T-helper 17 cell (primary cell): ENCODE measurements around the gene ACOX3. TPM values are rescaled to one million over a fixed set of nuclear protein-coding genes. Genes with fewer than 3 reads are reported as not detected.
A peak's percentile ranks its signal among the peaks of the same experiment; 100 is the strongest.
"Not testable (repeated sequence)": the region's sequence is repeated elsewhere in the genome, so short reads cannot be mapped to it uniquely, and the experiment has no call there.

Source experiments
- ATAC-seq: fragments of 150-1000 bp; cut with Tn5 transposase; 2 replicates; pipeline ENCODE4 v1.10.0; 2021; ENCODE audit warnings: mild to moderate bottlenecking, moderate library complexity
- DNase-seq, 3 donors: peaks; one replicate each; pipeline versions ENCODE4 v3.0.0 to v3.0.0-alpha.2; 2020 to 2021
- H3K9me3 ChIP-seq: one replicate; pipeline ENCODE4 v1.7.0; 2013; ENCODE audit warnings: low read length, mild to moderate bottlenecking; ENCODE audit not compliant: control insufficient read depth, poor library complexity, severe bottlenecking
- H3K27ac Mint-ChIP-seq: one replicate; pipeline ENCODE4 v1.8.0; 2022; ENCODE audit warnings: mild to moderate bottlenecking, moderate library complexity, mixed read lengths
- H3K27me3 Mint-ChIP-seq: one replicate; pipeline ENCODE4 v1.8.0; 2022; ENCODE audit warnings: mixed read lengths
- H3K36me3 Mint-ChIP-seq: one replicate; pipeline ENCODE4 v1.8.0; 2022; ENCODE audit warnings: low read depth, mixed read lengths
- H3K4me1 Mint-ChIP-seq: one replicate; pipeline ENCODE4 v1.8.0; 2022; ENCODE audit warnings: mild to moderate bottlenecking, mixed read lengths
- H3K4me3 Mint-ChIP-seq: one replicate; pipeline ENCODE4 v1.8.0; 2022; ENCODE audit warnings: mild to moderate bottlenecking, moderate library complexity, mixed read lengths
- total RNA-seq, 4 donors: library from RNA in 2 of 4; stranded (reverse) in 2 of 4; gene quantifications; one replicate each; pipeline ENCODE4 v1.2.3 and lab custom pipeline; 2022 to 2026

The ACOX3 gene
- total RNA-seq, 2 donors from 2014 or later = 9.6 to 11.3 TPM

DNA sequence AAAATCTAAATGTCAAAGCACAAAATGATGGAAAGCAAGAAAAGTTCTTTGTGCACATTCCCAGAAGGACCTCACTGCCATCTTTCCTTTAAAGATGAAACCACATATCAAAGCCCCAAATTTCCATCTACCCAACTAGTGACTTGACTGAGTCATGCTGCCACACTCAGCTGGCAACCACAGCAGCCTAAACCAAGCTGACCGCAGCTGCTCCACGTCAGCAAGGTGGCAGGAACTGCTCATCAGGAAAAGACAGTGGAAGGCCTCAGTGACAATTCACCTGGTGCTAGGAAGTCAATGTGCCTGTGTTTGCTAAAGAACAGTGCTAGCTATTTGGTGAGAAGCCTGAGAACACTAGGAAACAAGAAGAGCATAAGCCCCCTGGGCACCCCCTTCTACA lies 26.1 kb downstream of the ACOX3 start:
- Mint-ChIP-seq H3K4me3 (peak overlapping the region; percentile 63), H3K4me1 (peaks cover 34% of the 10 kb centered on the region), H3K27ac (peak overlapping the region; percentile 75), H3K27me3 (no peaks in the 10 kb centered on the region), H3K36me3 (peaks cover 6% of the 10 kb centered on the region)
- DNase-seq (peak in 2 of 3 donors; percentile 32 to 33), ATAC-seq (peak; percentile 47)
- no peaks in the 10 kb centered on the region for H3K9me3 ChIP-seq

DNA sequence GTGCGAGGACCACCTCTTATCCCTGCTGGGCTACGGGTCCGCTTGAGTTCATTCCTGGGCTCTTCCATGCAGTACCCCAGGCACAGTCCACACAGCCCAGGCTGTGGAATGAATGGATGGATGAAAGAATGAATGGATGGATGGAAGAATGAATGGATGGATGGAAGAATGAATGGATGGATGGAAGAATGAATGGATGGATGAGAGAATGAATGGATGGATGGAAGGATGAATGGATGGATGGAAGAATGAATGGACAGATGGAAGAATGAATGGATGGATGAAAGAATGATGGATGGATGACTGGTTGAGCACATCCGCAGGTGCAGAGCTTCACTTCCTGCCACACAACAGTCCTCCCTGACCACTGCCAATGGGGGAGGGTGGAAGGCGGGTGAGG lies 28.2 kb downstream of the ACOX3 start:
- no peak for ATAC-seq
- DNase-seq = no peak
- Mint-ChIP-seq H3K4me1 (peaks cover 34% of the 10 kb centered on the region), H3K27ac (no peak overlapping the region), H3K4me3 (no peak overlapping the region), H3K36me3 (peaks cover 6% of the 10 kb centered on the region), H3K27me3 (no peaks in the 10 kb centered on the region)
- H3K9me3 ChIP-seq = no peaks in the 10 kb centered on the region

DNA sequence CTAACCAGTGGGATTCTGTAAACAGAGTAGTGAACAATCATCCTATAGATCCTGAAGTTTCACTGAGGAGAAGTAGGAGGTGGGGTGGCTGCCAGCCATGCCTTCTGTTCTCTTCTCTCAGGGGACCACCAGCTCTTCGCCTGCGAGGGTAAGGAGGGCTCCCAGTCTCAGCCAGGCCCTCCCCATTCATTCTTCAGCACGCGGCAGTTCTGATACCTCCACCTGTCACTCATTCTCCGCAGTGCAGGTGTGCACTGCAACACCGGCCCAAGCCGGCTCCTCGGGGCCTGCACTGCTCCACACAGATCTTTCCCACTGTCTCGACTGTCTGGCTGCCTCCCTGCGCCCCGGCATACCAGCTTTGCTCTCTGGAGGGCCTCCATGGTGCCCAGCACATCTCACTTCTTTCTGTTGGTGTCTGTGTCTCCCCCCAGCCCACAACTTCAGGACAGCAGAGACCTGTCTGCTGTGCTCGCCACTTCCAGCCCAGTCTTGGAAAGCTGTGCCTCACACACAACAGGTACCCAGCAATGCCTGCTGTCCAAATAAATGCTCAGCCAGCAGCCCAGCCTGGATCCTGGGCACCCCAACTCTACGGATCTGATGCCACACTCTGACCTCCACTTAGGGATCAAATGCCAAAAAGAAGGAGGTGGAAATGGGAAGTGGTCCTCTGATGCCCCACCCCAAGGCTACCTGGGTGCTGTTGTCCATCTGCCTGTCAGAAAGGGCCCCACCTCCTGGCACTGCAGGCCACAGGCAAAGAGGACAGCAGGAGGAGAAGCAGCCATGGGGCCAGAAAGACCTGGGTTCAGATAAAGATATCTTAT lies 29.0 kb downstream of the ACOX3 start:
- peaks cover 6% of the 10 kb centered on the region for H3K36me3 Mint-ChIP-seq
- H3K4me1 Mint-ChIP-seq = peaks cover 32% of the 10 kb centered on the region
- no peak for ATAC-seq
- H3K4me3 Mint-ChIP-seq = no peak overlapping the region
- DNase-seq = no peak
- no peaks in the 10 kb centered on the region for H3K27me3 Mint-ChIP-seq
- H3K9me3 ChIP-seq = no peaks in the 10 kb centered on the region
- H3K27ac Mint-ChIP-seq = no peak overlapping the region

DNA sequence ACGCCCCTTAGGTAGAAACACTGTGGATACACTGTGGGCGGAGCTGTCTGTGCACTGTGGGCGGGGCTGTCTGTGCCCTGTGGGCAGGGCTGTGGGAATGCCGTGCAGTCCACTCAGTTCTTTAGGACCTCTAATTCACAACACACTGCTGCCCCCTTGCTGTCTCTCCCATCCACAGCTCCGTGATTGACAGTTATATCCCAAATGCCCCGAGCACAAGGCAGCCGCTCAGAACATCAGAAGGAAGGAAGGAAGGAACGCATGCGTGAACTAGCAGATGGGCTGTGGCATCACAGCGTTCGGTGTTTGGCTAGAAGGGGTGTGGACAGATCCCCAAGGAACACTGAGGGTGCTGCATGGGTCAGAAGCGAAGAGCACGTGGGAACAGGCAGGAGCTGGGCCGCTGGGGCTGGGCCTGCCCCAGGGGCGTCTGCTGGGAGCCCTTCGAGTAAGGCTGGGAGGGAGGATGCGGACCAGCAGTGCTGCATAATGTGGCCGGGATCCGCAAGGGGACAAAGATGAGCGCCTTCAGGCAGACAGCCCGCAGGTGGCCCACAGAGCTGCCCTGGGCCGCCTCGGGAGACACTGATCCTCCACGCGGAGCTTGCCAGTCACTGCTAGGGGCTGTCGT lies 29.8 kb downstream of the ACOX3 start:
- DNase-seq (no peak), ATAC-seq (no peak)
- peak overlapping the region; percentile 47 for H3K27ac Mint-ChIP-seq
- H3K36me3 Mint-ChIP-seq = peaks cover 6% of the 10 kb centered on the region
- no peaks in the 10 kb centered on the region for H3K9me3 ChIP-seq
- H3K4me1 Mint-ChIP-seq = peaks cover 33% of the 10 kb centered on the region
- no peaks in the 10 kb centered on the region for H3K27me3 Mint-ChIP-seq
- no peak overlapping the region for H3K4me3 Mint-ChIP-seq

DNA sequence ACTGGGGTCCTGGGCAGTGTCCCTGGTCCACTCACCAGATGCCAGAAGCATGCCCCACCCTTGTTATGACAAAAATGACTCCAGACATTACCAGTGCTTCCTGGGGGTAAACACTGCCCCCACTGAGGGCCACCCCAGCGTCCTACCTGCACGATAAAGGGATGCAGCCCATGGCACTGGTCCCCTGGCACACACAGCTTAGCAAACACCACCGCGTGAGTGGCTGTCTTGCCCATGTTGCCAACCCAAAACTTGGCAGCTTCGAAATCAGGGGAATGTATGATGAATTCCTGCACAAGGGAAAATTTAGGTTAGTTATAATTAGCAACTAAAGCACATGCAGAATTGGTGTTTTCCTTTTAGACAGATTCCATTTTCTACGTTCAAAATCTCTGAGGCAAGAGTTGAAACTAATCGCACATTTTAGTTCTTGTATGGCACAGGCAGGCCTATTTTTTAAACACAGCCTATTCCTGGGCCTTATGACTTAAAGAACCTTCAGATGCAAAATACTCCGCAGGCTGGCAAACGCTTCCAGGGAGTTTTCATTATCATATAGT lies 30.4 kb downstream of the ACOX3 start:
- no peaks in the 10 kb centered on the region for H3K9me3 ChIP-seq
- H3K27ac Mint-ChIP-seq = peak overlapping the region; percentile 63
- DNase-seq (no peak), ATAC-seq (no peak)
- no peaks in the 10 kb centered on the region for H3K27me3 Mint-ChIP-seq
- H3K4me3 Mint-ChIP-seq = no peak overlapping the region
- H3K4me1 Mint-ChIP-seq = peaks cover 33% of the 10 kb centered on the region
- peaks cover 7% of the 10 kb centered on the region for H3K36me3 Mint-ChIP-seq

DNA sequence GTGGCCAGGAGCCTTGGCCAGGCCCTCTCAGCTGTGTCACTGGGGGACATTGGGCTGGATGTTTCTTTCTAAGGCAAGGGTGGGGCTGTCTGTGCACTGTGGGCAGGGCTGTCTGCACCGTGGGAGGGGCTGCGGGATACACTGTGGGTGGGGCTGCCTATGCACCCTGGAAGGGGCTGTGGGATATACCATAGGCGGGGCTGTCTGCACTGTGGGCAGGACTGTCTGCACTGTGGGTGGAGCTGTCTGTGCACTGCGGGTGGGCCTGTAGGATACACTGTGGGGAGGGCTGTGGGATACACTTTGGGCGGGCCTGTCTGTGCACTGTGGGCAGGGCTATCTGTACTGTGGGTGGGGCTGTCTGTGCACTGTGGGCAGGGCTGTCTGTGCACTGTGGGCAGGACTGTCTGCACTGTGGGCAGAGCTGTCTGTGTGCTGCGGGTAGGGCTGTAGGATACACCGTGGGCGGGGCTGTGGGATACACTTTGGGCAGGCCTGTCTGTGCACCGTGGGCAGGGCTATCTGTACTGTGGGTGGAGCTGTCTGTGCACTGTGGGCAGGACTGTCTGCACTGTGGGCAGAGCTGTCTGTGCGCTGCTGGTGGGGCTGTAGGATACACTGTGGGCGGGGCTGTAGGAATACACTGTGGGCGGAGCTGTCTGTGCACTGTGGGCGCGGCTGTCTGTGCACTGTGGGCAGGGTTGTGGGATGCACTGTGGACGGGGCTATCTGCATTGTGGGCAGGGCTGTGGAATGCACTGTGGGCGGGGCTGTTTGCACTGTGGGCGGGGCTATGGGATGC lies 31.1 kb downstream of the ACOX3 start:
- Mint-ChIP-seq H3K4me3 (no peak overlapping the region), H3K27me3 (no peaks in the 10 kb centered on the region), H3K4me1 (peaks cover 27% of the 10 kb centered on the region)

DNA sequence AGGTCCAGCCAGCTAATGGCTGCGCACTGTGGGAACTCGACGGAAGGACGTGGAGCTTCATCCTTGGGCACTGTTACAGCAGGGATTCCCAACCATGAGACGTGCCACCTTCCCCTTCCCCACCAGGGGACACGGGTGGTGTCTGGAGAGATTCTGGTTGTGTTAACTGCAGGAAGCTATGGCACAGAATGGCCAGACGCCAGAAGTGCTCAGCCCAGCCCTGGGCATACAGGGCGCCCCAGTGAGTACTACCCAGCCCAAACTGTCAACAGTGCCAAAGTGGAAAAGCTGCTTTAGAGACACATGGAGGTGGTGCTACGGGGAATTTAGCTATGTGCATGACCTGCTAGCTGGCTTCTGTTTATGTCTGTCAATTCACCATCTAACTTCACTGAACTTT lies 32.8 kb downstream of the ACOX3 start:
- peaks cover 21% of the 10 kb centered on the region for H3K4me1 Mint-ChIP-seq
- peaks cover 11% of the 10 kb centered on the region for H3K36me3 Mint-ChIP-seq
- ATAC-seq (no peak), DNase-seq (no peak)
- H3K27me3 Mint-ChIP-seq = no peaks in the 10 kb centered on the region
- H3K4me3 Mint-ChIP-seq = no peak overlapping the region
- no peaks in the 10 kb centered on the region for H3K9me3 ChIP-seq
- peak overlapping the region; percentile 57 for H3K27ac Mint-ChIP-seq

More for the DNA sequence above, 31.1 kb downstream of the ACOX3 start:
- Mint-ChIP-seq H3K27ac (peak overlapping the region; percentile 63), H3K36me3 (peaks cover 11% of the 10 kb centered on the region)
- DNase-seq (peak; percentile 33 to 56 (median 55)), ATAC-seq (peak; percentile 88)
- H3K9me3 ChIP-seq = no peaks in the 10 kb centered on the region

DNA sequence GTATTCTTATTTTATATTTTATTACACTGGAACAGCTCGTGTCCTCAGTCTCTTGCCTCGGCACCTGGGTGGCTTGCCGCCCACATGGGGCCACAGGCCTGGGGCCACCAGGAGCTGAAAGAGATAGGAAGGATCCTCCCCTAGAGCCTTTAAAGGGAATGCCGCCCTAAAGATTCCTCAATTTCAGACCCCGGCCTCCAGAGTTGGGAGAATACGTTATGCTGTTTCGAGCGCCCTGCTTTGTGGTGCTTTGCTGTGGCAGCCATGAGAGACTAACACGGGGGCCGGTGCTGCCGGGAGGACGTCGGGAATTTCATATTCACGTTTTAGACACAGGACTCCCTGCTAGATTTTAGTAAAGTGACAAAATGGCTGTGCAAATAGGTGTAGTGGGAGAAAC lies 33.2 kb downstream of the ACOX3 start:
- ATAC-seq (no peak), DNase-seq (no peak)
- H3K9me3 ChIP-seq = no peaks in the 10 kb centered on the region
- H3K27ac Mint-ChIP-seq = no peak overlapping the region
- peaks cover 20% of the 10 kb centered on the region for H3K4me1 Mint-ChIP-seq
- H3K4me3 Mint-ChIP-seq = no peak overlapping the region
- peaks cover 10% of the 10 kb centered on the region for H3K36me3 Mint-ChIP-seq
- no peaks in the 10 kb centered on the region for H3K27me3 Mint-ChIP-seq

DNA sequence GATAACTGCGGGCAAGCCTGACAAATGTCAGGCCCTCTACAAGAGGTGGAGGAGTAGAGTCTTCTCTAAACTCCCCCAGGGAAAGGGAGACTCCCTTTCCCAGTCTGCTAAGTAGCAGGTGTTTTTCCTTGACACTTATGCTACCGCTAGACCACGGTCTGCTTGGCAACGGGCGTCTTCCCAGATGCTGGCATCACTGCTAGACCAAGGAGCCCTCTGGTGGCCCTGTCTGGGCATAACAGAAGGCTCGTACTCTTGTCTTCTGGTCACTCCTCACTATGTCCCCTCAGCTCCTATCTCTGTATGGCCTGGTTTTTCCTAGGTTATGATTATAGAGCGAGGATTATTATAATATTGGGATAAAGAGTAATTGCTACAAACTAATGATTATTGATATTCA lies 33.6 kb downstream of the ACOX3 start:
- not testable (repeated sequence) for H3K27ac Mint-ChIP-seq, ATAC-seq, H3K9me3 ChIP-seq, H3K36me3 Mint-ChIP-seq, H3K4me3 Mint-ChIP-seq, H3K27me3 Mint-ChIP-seq, DNase-seq
- peaks cover 18% of the 10 kb centered on the region for H3K4me1 Mint-ChIP-seq

DNA sequence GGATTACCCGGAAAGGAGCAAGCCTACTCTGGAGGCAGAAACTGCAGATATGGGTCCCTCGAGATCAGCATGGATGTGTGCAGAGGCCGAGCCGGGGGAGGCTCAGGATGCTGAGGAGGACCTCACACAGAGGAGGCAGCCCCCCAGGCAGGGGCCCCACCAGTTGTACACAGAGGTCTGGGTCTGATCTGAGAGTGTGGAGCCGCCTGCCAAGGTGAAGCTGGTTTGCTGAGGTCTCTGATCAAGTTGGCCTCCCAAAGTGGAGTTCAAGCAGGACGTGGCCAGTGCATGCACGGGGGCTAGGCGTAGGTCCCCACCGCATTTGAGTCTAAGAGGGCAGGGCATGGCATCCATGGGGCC lies 35.0 kb downstream of the ACOX3 start:
- H3K4me1 Mint-ChIP-seq = peaks cover 12% of the 10 kb centered on the region
- no peaks in the 10 kb centered on the region for H3K9me3 ChIP-seq
- peak overlapping the region; percentile 61 for H3K27ac Mint-ChIP-seq
- H3K27me3 Mint-ChIP-seq = no peaks in the 10 kb centered on the region
- H3K4me3 Mint-ChIP-seq = no peak overlapping the region
- H3K36me3 Mint-ChIP-seq = peaks cover 8% of the 10 kb centered on the region
- DNase-seq (no peak), ATAC-seq (no peak)

DNA sequence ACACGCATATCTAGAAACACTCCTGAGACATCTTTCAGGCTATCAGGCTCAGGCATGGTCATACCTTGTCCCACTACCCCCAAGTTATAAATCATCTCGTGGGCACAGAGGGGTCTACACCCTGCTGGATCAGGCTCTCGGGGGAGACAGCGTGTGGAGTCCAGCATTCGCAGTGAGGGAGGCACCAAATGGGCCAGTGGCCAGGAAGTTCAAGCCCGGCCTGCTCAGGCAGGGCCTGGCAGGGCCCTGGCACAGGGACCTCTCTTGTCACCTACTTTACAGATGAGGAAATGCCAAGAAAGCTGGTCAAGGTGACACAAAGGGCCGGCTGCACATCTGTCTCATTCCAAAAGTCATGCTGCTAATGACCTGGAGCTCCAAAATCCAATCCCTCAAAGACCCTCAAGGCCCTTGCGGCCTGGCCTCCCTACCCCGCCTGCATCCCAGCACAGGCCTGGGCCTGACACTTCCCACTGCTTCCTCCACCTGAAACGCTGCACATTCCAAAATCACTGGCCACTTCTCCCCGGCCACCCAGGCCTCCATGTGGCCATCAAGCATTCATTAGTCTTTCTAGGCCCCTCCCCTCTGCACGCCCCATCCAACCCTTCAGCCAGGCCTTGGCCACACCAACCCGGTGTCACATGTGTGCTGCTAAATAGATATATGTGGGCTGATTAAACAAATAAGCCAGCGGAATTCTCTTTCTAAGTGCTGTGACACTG lies 35.6 kb downstream of the ACOX3 start:
- ATAC-seq = no peak
- peaks cover 8% of the 10 kb centered on the region for H3K36me3 Mint-ChIP-seq

DNA sequence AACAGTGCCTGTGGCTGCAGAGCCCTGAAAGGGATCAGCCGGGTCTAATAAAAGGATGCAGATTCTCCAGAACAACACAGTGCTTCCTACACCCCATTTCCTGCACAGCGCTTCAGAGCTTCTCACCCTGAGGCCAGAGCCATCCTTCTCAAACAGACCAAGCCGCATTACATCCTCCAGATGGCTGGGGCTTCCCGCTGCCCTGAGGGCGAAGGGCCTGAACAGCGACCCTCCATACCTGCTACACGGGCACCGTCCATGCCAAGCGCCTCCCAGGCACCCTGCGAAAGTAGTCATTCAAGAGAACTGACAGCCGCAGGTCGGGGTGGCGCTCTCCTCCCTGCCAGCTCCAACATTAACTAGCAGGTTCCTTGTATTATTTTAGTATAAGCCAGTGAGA lies 36.5 kb downstream of the ACOX3 start:
- DNase-seq (no peak), ATAC-seq (no peak)
- Mint-ChIP-seq H3K4me1 (peaks cover 3% of the 10 kb centered on the region), H3K36me3 (peaks cover 5% of the 10 kb centered on the region), H3K27me3 (no peaks in the 10 kb centered on the region), H3K4me3 (no peak overlapping the region), H3K27ac (peak overlapping the region; percentile 61)
- H3K9me3 ChIP-seq = no peaks in the 10 kb centered on the region

More for the DNA sequence above, 35.6 kb downstream of the ACOX3 start:
- no peaks in the 10 kb centered on the region for H3K9me3 ChIP-seq
- H3K27ac Mint-ChIP-seq = peak overlapping the region; percentile 61
- no peak overlapping the region for H3K4me3 Mint-ChIP-seq
- no peak for DNase-seq
- peaks cover 12% of the 10 kb centered on the region for H3K4me1 Mint-ChIP-seq
- H3K27me3 Mint-ChIP-seq = no peaks in the 10 kb centered on the region
